OCI-LY7 (cell line): ENCODE results near the gene RPL22. TPM values are rescaled to one million over a fixed set of nuclear protein-coding genes. Genes with fewer than 3 reads are reported as not detected.

Experiments used
- BruUV-seq: library from RNA; stranded (reverse); fragments of 400-500 nt; replicated peaks from 2 replicates; lab custom pipeline; 2021; lab: Mats Ljungman, UMichigan
- CTCF ChIA-PET: fragments of 300-600 bp; sonication (Branson Sonifier 250); formaldehyde crosslinking; loops from one replicate; lab custom pipeline; 2022; ENCODE audit warnings: antibody characterized with exemption; ENCODE audit not compliant: unreplicated experiment; lab: Charles Lee
- POLR2A ChIA-PET: fragments of 300-600 bp; sonication (Branson Sonifier 250); formaldehyde crosslinking; loops from one replicate; lab custom pipeline; 2022; ENCODE audit warnings: antibody characterized with exemption; lab: Charles Lee
- DNase-seq: peaks from one replicate; pipeline ENCODE4 v3.0.0-alpha.2; 2015; ENCODE audit warnings: low spot score
- H2AFZ ChIP-seq: fragments of 200-600 bp; sonication (generic), shearing (Covaris generic); 2 replicates; pipeline ENCODE4 v1.6.1; 2014; ENCODE audit warnings: mild to moderate bottlenecking, antibody characterized with exemption, low read length, moderate library complexity
- H3K27ac ChIP-seq: fragments of 200-600 bp; sonication (generic); 2 replicates; pipeline ENCODE4 v1.5.1; 2014; ENCODE audit warnings: mixed run types, low read depth, mild to moderate bottlenecking, moderate library complexity, low read length, inconsistent platforms; ENCODE audit not compliant: poor library complexity, severe bottlenecking
- H3K36me3 ChIP-seq: fragments of 200-600 bp; sonication (generic); 2 replicates; pipeline ENCODE4 v1.6.1; 2014; ENCODE audit warnings: mild to moderate bottlenecking, antibody characterized with exemption, low read length, moderate library complexity, mixed read lengths; ENCODE audit not compliant: insufficient read depth
- H3K4me1 ChIP-seq: fragments of 200-600 bp; sonication (generic); 2 replicates; pipeline ENCODE4 v1.5.1; 2014; ENCODE audit warnings: mild to moderate bottlenecking, low read length; ENCODE audit not compliant: insufficient read depth, poor library complexity, severe bottlenecking
- H3K4me2 ChIP-seq: fragments of 200-600 bp; sonication (generic); 2 replicates; pipeline ENCODE4 v1.6.1; 2014; ENCODE audit warnings: mild to moderate bottlenecking, low read length
- H3K4me3 ChIP-seq: fragments of 200-600 bp; sonication (generic); 2 replicates; pipeline ENCODE4 v1.5.1; 2014; ENCODE audit warnings: mild to moderate bottlenecking, low read depth, low read length; ENCODE audit not compliant: poor library complexity, severe bottlenecking
- H3K79me2 ChIP-seq: fragments of 200-600 bp; sonication (generic); 2 replicates; pipeline ENCODE4 v1.6.1; 2016; ENCODE audit warnings: low read depth, mild to moderate bottlenecking, low read length, moderate library complexity, mixed read lengths; ENCODE audit not compliant: insufficient read depth
- H3K9me2 ChIP-seq: fragments of 200-600 bp; sonication (generic); 2 replicates; pipeline ENCODE4 v1.6.1; 2016; ENCODE audit warnings: mild to moderate bottlenecking, low read length, mixed read lengths; ENCODE audit not compliant: insufficient read depth
- H3K9me3 ChIP-seq: fragments of 200-600 bp; sonication (generic); 2 replicates; pipeline ENCODE4 v1.6.1; 2014; ENCODE audit warnings: mild to moderate bottlenecking, mixed run types, low read length, mixed read lengths
- H4K20me1 ChIP-seq: fragments of 200-600 bp; sonication (generic); 2 replicates; pipeline ENCODE4 v1.6.1; 2014; ENCODE audit warnings: mild to moderate bottlenecking, antibody characterized with exemption, low read length, moderate library complexity, mixed read lengths; ENCODE audit not compliant: insufficient read depth
- CTCF ChIP-seq: fragments of 200-600 bp; sonication (generic); conservative IDR thresholded peaks from 2 replicates; pipeline ENCODE4 v1.5.1; 2014; ENCODE audit warnings: mild to moderate bottlenecking, antibody characterized with exemption, low read length, moderate library complexity, mixed read lengths
- EZH2phosphoT487 ChIP-seq: fragments of 200-600 bp; sonication (generic); IDR thresholded peaks from 2 replicates; pipeline ENCODE4 v1.6.1; 2018; ENCODE audit warnings: low read depth, borderline replicate concordance, mild to moderate bottlenecking, mixed run types, antibody characterized with exemption, low read length, moderate library complexity, mixed read lengths
- intact Hi-C: fragments of 100-400 bp; cut with micrococcal nuclease; formaldehyde crosslinking; loops from one replicate; pipeline ENCODE4 v1.10.0; 2022; ENCODE audit not compliant: unreplicated experiment
- total RNA-seq, 2 experiments: library from RNA; depleted of rRNA in 1 of 2; stranded (reverse); fragments of >200 nt in 1 of 2; shearing (Covaris generic) in 1 of 2; gene quantifications; 2 replicates each; pipeline ENCODE4 v1.2.3, GENCODE V29; 2014 to 2022

RPL22 gene
- total RNA-seq, 2 experiments from 2014 or later: 249 to 589 TPM

GRCh38 chr1:6162773-6163172, 36.6 kb downstream of the RPL22 start:
- Histone ChIP-seq H3K36me3 (no peaks in the 10 kb centered on the region), H4K20me1 (no peaks in the 10 kb centered on the region), H3K4me2 (no peak overlapping the region), H3K9me2 (no peaks in the 10 kb centered on the region), H3K27ac (no peak overlapping the region), H3K79me2 (no peaks in the 10 kb centered on the region), H2AFZ (no peak overlapping the region), H3K9me3 (no peaks in the 10 kb centered on the region), H3K4me3 (no peak overlapping the region), H3K4me1 (no peaks in the 10 kb centered on the region)
- POLR2A ChIA-PET: no interaction called here
- CTCF ChIA-PET: no interaction called here
- TF ChIP-seq CTCF (no peak), EZH2phosphoT487 (no peak)
- intact Hi-C loops: no loop called here
- no TSS peak for BruUV-seq
- no peak for DNase-seq

GRCh38 chr1:6162341-6162740, 37.1 kb downstream of the RPL22 start:
- Histone ChIP-seq H3K79me2 (no peaks in the 10 kb centered on the region), H3K9me2 (no peaks in the 10 kb centered on the region), H3K4me2 (no peak overlapping the region), H3K4me3 (no peak overlapping the region), H4K20me1 (no peaks in the 10 kb centered on the region), H2AFZ (no peak overlapping the region), H3K9me3 (no peaks in the 10 kb centered on the region), H3K4me1 (no peaks in the 10 kb centered on the region), H3K36me3 (no peaks in the 10 kb centered on the region), H3K27ac (no peak overlapping the region)
- no peak for TF ChIP-seq CTCF
- TF ChIP-seq EZH2phosphoT487: no peak
- CTCF ChIA-PET: no interaction called here
- intact Hi-C loops: no loop called here
- no peak for DNase-seq
- POLR2A ChIA-PET: no interaction called here
- no TSS peak for BruUV-seq

- Histone ChIP-seq H3K36me3 (no peaks in the 10 kb centered on the region), H3K9me3 (no peaks in the 10 kb centered on the region), H2AFZ (no peak overlapping the region), H3K4me3 (no peak overlapping the region), H3K4me2 (no peak overlapping the region), H3K9me2 (no peaks in the 10 kb centered on the region), H3K4me1 (no peaks in the 10 kb centered on the region), H3K27ac (no peak overlapping the region), H3K79me2 (no peaks in the 10 kb centered on the region), H4K20me1 (no peaks in the 10 kb centered on the region)
- ChIA-PET CTCF (no interaction called here), POLR2A (no interaction called here)
- intact Hi-C loops: no loop called here
- no peak for TF ChIP-seq EZH2phosphoT487
- no peak for TF ChIP-seq CTCF
- BruUV-seq: no TSS peak
- no peak for DNase-seq
Measured at GRCh38 chr1:6158181-6158580, 41.2 kb downstream of the RPL22 start.
